Skin epidermis (tissue), 12 donors: ENCODE measurements around the gene FIBIN.
"Not testable (repeated sequence)": the region's sequence is repeated elsewhere in the genome, so short reads cannot be mapped to it uniquely, and the experiment has no call there.

Experiments used
- H3K27ac ChIP-seq, 21 experiments: fragments of 200-600 bp; sonication (generic) in 11 of 21; one replicate each; pipeline ENCODE4 v1.5.0; 2020; ENCODE audit warnings: mild to moderate bottlenecking in 3 of 21, inconsistent platforms in 2 of 21, moderate library complexity in 2 of 21
- H3K4me3 ChIP-seq, 7 experiments: fragments of 200-600 bp; sonication (generic) in 2 of 7; one replicate each; pipeline ENCODE4 v1.5.0; 2020; ENCODE audit warnings: inconsistent platforms in 2 of 7, mild to moderate bottlenecking in 2 of 7, moderate library complexity in 1 of 7

The FIBIN gene

GRCh38 chr11:26993965-26994457 is at the start of gene FIBIN:
FIBIN (plus strand) TSS chr11:26994112; CDS start chr11:26994527, 415 bp downstream.
- H3K4me3 ChIP-seq = peak within 1 kb of the TSS; percentile 24 to 53 (median 42)
- H3K27ac ChIP-seq = peak within 1 kb of the TSS in 20 of 21 experiments; percentile 1 to 87 (median 60)

- Histone ChIP-seq H3K4me3 (no peak overlapping the region), H3K27ac (peak overlapping the region in 1 of 21 experiments; percentile 16)
These were observed 48.8 kb upstream of the FIBIN start for GRCh38 chr11:26944866-26945664.

GRCh38 chr11:26946257-26946716 is 47.6 kb upstream of the FIBIN start:
- Histone ChIP-seq H3K4me3 (no peak overlapping the region), H3K27ac (peak overlapping the region in 1 of 21 experiments; percentile 30)

- Histone ChIP-seq H3K4me3 (no peak overlapping the region), H3K27ac (peak overlapping the region in 5 of 21 experiments; percentile 5 to 60 (median 34))
These were observed 46.5 kb upstream of the FIBIN start for GRCh38 chr11:26947379-26947844.

- Histone ChIP-seq H3K4me3 (no peak overlapping the region), H3K27ac (peak overlapping the region in 6 of 21 experiments; percentile 5 to 60 (median 32))
These were observed 45.8 kb upstream of the FIBIN start for GRCh38 chr11:26947904-26948639.

- peak overlapping the region in 1 of 21 experiments; percentile 29 for H3K27ac ChIP-seq
These were observed 45.0 kb upstream of the FIBIN start for GRCh38 chr11:26948881-26949280.

GRCh38 chr11:26949846-26950245 is 44.1 kb upstream of the FIBIN start:
- Histone ChIP-seq H3K4me3 (no peak overlapping the region), H3K27ac (peak overlapping the region in 3 of 21 experiments; percentile 26 to 60 (median 54))

More at GRCh38 chr11:26948881-26949280, 45.0 kb upstream of the FIBIN start:
- H3K4me3 ChIP-seq = no peak overlapping the region

- Histone ChIP-seq H3K27ac (peak overlapping the region in 3 of 21 experiments; percentile 26 to 60 (median 54)), H3K4me3 (no peak overlapping the region)
These were observed 43.6 kb upstream of the FIBIN start for GRCh38 chr11:26950260-26950719.

- Histone ChIP-seq H3K4me3 (no peak overlapping the region), H3K27ac (peak overlapping the region in 2 of 21 experiments; percentile 60)
These were observed 42.0 kb upstream of the FIBIN start for GRCh38 chr11:26951809-26952515.

- Histone ChIP-seq H3K27ac (peak overlapping the region in 2 of 21 experiments; percentile 60), H3K4me3 (no peak overlapping the region)
These were observed 40.0 kb upstream of the FIBIN start for GRCh38 chr11:26953770-26954392.

- Histone ChIP-seq H3K27ac (no peak overlapping the region), H3K4me3 (no peak overlapping the region)
These were observed 35.8 kb upstream of the FIBIN start for GRCh38 chr11:26958005-26958701.

- Histone ChIP-seq H3K27ac (no peak overlapping the region), H3K4me3 (no peak overlapping the region)
These were observed 35.2 kb upstream of the FIBIN start for GRCh38 chr11:26958702-26959049.

GRCh38 chr11:26960281-26960680 is 33.6 kb upstream of the FIBIN start:
- H3K27ac ChIP-seq = peak overlapping the region in 2 of 21 experiments; percentile 3 to 29
- no peak overlapping the region for H3K4me3 ChIP-seq

GRCh38 chr11:26963764-26964163 is 30.1 kb upstream of the FIBIN start:
- Histone ChIP-seq H3K4me3 (no peak overlapping the region), H3K27ac (no peak overlapping the region)

- H3K4me3 ChIP-seq = no peak overlapping the region
- peak overlapping the region in 2 of 21 experiments; percentile 3 to 8 for H3K27ac ChIP-seq
These were observed 29.6 kb upstream of the FIBIN start for GRCh38 chr11:26964339-26964738.

- H3K27ac ChIP-seq, H3K4me3 ChIP-seq: not testable (repeated sequence)
These were observed 28.9 kb upstream of the FIBIN start for GRCh38 chr11:26964847-26965485.

- no peak overlapping the region for H3K27ac ChIP-seq
- no peak overlapping the region for H3K4me3 ChIP-seq
These were observed 22.0 kb upstream of the FIBIN start for GRCh38 chr11:26971961-26972360.
